Measurements from ENCODE around the gene GPX4. TPM values are rescaled to one million over a fixed set of nuclear protein-coding genes. Genes with fewer than 3 reads are reported as not detected.

The GPX4 gene
- total and polyA plus RNA-seq, 5 donors = 300 to 713 (median 371) TPM

GRCh38 chr19:1105873-1106840, 2.4 kb downstream of the GPX4 start:
- intact Hi-C loops (cut with DNase I) = loop anchor here in 1 of 4 donors (10.0 kb wide), 1 partner anchor 81 kb away; the partner anchor contains the start of genes CNN2, RNU6-2 and TMEM259
- Histone ChIP-seq H3K4me1 (ENCODE audit: control insufficient read depth, insufficient read depth, low read length) (peaks cover 3% of the 10 kb centered on the region), H3K4me3 (ENCODE audit: low read length) (no peak overlapping the region), H3K27ac (ENCODE audit: low read length) (no peak overlapping the region), H3K9me3 (ENCODE audit: control insufficient read depth, low read length) (no peaks in the 10 kb centered on the region), H3K27me3 (ENCODE audit: control insufficient read depth, insufficient read depth) (no peaks in the 10 kb centered on the region)
- no peak for ATAC-seq
- peak; percentile 34 to 75 (median 64) for DNase-seq
- 88% methylated on average over 32 of the region's 32 CpGs for WGBS

- peaks cover 3% of the 10 kb centered on the region for H3K4me1 ChIP-seq (ENCODE audit: control insufficient read depth, insufficient read depth, low read length)
- intact Hi-C loops (cut with DNase I) = loop anchor here in 1 of 4 donors (10.0 kb wide), 1 partner anchor 82 kb away; the partner anchor contains the start of genes CNN2, RNU6-2 and TMEM259
- DNase-seq (peak; percentile 47 to 67 (median 66)), ATAC-seq (no peak)
- WGBS = 62% methylated on average over 17 of the region's 17 CpGs
- H3K9me3 ChIP-seq (ENCODE audit: control insufficient read depth, low read length) = no peaks in the 10 kb centered on the region
- no peak overlapping the region for H3K4me3 ChIP-seq (ENCODE audit: low read length)
- H3K27ac ChIP-seq (ENCODE audit: low read length) = no peak overlapping the region
- no peaks in the 10 kb centered on the region for H3K27me3 ChIP-seq (ENCODE audit: control insufficient read depth, insufficient read depth)
Observed at GRCh38 chr19:1106841-1107660, 3.3 kb downstream of the GPX4 start.

GRCh38 chr19:1107661-1108261, 4.0 kb downstream of the GPX4 start:
- Histone ChIP-seq H3K4me1 (ENCODE audit: control insufficient read depth, insufficient read depth, low read length) (no peaks in the 10 kb centered on the region), H3K4me3 (ENCODE audit: low read length) (no peak overlapping the region), H3K9me3 (ENCODE audit: control insufficient read depth, low read length) (no peaks in the 10 kb centered on the region), H3K27ac (ENCODE audit: low read length) (no peak overlapping the region), H3K27me3 (ENCODE audit: control insufficient read depth, insufficient read depth) (no peaks in the 10 kb centered on the region)
- DNase-seq (peak; percentile 14 to 66 (median 60)), ATAC-seq (no peak)
- 90% methylated on average over 25 of the region's 25 CpGs for WGBS
- intact Hi-C loops (cut with DNase I) = loop anchor here in 1 of 4 donors (10.0 kb wide), 1 partner anchor 83 kb away; the partner anchor contains the start of genes CNN2, RNU6-2 and TMEM259

GRCh38 chr19:1108291-1109031, 4.7 kb downstream of the GPX4 start:
- DNase-seq (peak in 2 of 3 donors; percentile 55 to 71), ATAC-seq (no peak)
- no peak overlapping the region for H3K27ac ChIP-seq (ENCODE audit: low read length)
- no peaks in the 10 kb centered on the region for H3K9me3 ChIP-seq (ENCODE audit: control insufficient read depth, low read length)
- intact Hi-C loops (cut with DNase I) = loop anchor here in 1 of 4 donors (10.0 kb wide), 1 partner anchor 84 kb away; the partner anchor contains the start of genes CNN2, RNU6-2 and TMEM259
- H3K4me1 ChIP-seq (ENCODE audit: control insufficient read depth, insufficient read depth, low read length) = no peaks in the 10 kb centered on the region
- H3K27me3 ChIP-seq (ENCODE audit: control insufficient read depth, insufficient read depth) = no peaks in the 10 kb centered on the region
- 93% methylated on average over 89 of the region's 89 CpGs for WGBS
- no peak overlapping the region for H3K4me3 ChIP-seq (ENCODE audit: low read length)

GRCh38 chr19:1109032-1109551, 5.3 kb downstream of the GPX4 start:
- H3K27me3 ChIP-seq (ENCODE audit: control insufficient read depth, insufficient read depth) = no peaks in the 10 kb centered on the region
- WGBS = 92% methylated on average over 48 of the region's 48 CpGs
- peak; percentile 23 to 71 (median 62) for DNase-seq
- no peaks in the 10 kb centered on the region for H3K4me1 ChIP-seq (ENCODE audit: control insufficient read depth, insufficient read depth, low read length)
- intact Hi-C loops (cut with DNase I) = loop anchor here in 1 of 4 donors (10.0 kb wide), 1 partner anchor 84 kb away; the partner anchor contains the start of genes CNN2, RNU6-2 and TMEM259
- no peak for ATAC-seq
- no peaks in the 10 kb centered on the region for H3K9me3 ChIP-seq (ENCODE audit: control insufficient read depth, low read length)
- H3K4me3 ChIP-seq (ENCODE audit: low read length) = no peak overlapping the region
- H3K27ac ChIP-seq (ENCODE audit: low read length) = no peak overlapping the region

GRCh38 chr19:1109697-1110671, 6.2 kb downstream of the GPX4 start:
- intact Hi-C loops (cut with DNase I) = loop anchor here in 3 of 4 donors (5.0 to 10.0 kb wide), 2 partner anchors 82 to 85 kb away; partner anchors contain the start of genes CNN2 (in 1 of the 3), RNU6-2 (in 1 of the 3) and TMEM259 (in 1 of the 3)
- H3K4me1 ChIP-seq (ENCODE audit: control insufficient read depth, insufficient read depth, low read length) = no peaks in the 10 kb centered on the region
- H3K4me3 ChIP-seq (ENCODE audit: low read length) = no peak overlapping the region
- DNase-seq (peak in 2 of 3 donors; percentile 64 to 66), ATAC-seq (no peak)
- H3K27ac ChIP-seq (ENCODE audit: low read length) = no peak overlapping the region
- H3K9me3 ChIP-seq (ENCODE audit: control insufficient read depth, low read length) = no peaks in the 10 kb centered on the region
- no peaks in the 10 kb centered on the region for H3K27me3 ChIP-seq (ENCODE audit: control insufficient read depth, insufficient read depth)
- WGBS = 91% methylated on average over 54 of the region's 54 CpGs

GRCh38 chr19:1110809-1111640, 7.2 kb downstream of the GPX4 start:
- WGBS = 73% methylated on average over 18 of the region's 18 CpGs
- ATAC-seq = no peak
- H3K9me3 ChIP-seq (ENCODE audit: control insufficient read depth, low read length) = no peaks in the 10 kb centered on the region
- peak in 2 of 3 donors; percentile 54 to 66 for DNase-seq
- H3K4me3 ChIP-seq (ENCODE audit: low read length) = no peak overlapping the region
- H3K4me1 ChIP-seq (ENCODE audit: control insufficient read depth, insufficient read depth, low read length) = no peaks in the 10 kb centered on the region
- intact Hi-C loops (cut with DNase I) = loop anchor here in 3 of 4 donors (5.0 kb wide), 1 partner anchor 81 kb away; no protein-coding TSS in a partner anchor
- H3K27me3 ChIP-seq (ENCODE audit: control insufficient read depth, insufficient read depth) = no peaks in the 10 kb centered on the region
- H3K27ac ChIP-seq (ENCODE audit: low read length) = no peak overlapping the region

- Histone ChIP-seq H3K9me3 (ENCODE audit: control insufficient read depth, low read length) (no peaks in the 10 kb centered on the region), H3K27me3 (ENCODE audit: control insufficient read depth, insufficient read depth) (no peaks in the 10 kb centered on the region), H3K4me1 (ENCODE audit: control insufficient read depth, insufficient read depth, low read length) (no peaks in the 10 kb centered on the region), H3K27ac (ENCODE audit: low read length) (no peak overlapping the region), H3K4me3 (ENCODE audit: low read length) (no peak overlapping the region)
- no peak for ATAC-seq
- 78% methylated on average over 18 of the region's 18 CpGs for WGBS
- peak in 1 of 3 donors; percentile 60 for DNase-seq
- intact Hi-C loops (cut with DNase I) = loop anchor here in 3 of 4 donors (5.0 kb wide), 1 partner anchor 81 kb away; no protein-coding TSS in a partner anchor
Observed at GRCh38 chr19:1111641-1112267, 8.0 kb downstream of the GPX4 start.

Data from right cardiac atrium (tissue), 5 donors.